Kidney epithelial cell (primary cell): ENCODE data around the gene TBK1. TPM values are rescaled to one million over a fixed set of nuclear protein-coding genes. Genes with fewer than 3 reads are reported as not detected.
"Not testable (repeated sequence)": the region's sequence is repeated elsewhere in the genome, so short reads cannot be mapped to it uniquely, and the experiment has no call there.

Experiments
- DNase-seq: peaks from one replicate; pipeline ENCODE4 v3.0.0-alpha.2; 2010; ENCODE audit warnings: low read depth
- H3K27me3 ChIP-seq: 2 replicates; pipeline ENCODE4 v1.6.0; 2011; ENCODE audit warnings: low read length; ENCODE audit not compliant: control insufficient read depth, insufficient read depth
- H3K36me3 ChIP-seq: 2 replicates; pipeline ENCODE4 v1.5.1; 2011; ENCODE audit warnings: low read length; ENCODE audit not compliant: control insufficient read depth, insufficient read depth
- H3K4me3 ChIP-seq: 2 replicates; pipeline ENCODE4 v1.5.1; 2011; ENCODE audit warnings: low read depth, mild to moderate bottlenecking, control low read depth, low read length
- total RNA-seq: library from RNA; depleted of rRNA; stranded (reverse); fragments of >200 nt; gene quantifications from 2 replicates; pipeline ENCODE4 v1.2.3, GENCODE V29; 2015
- TF ChIP-seq, protein P1 (sequence below): IDR thresholded peaks from 2 replicates; pipeline ENCODE4 v1.5.1; 2011; ENCODE audit warnings: mild to moderate bottlenecking, moderate library complexity, low read length, control low read depth, inconsistent platforms; ENCODE audit not compliant: insufficient read depth, poor library complexity, severe bottlenecking

TBK1 gene
- total RNA-seq, 1 donor from 2014 or later, result 21.0 TPM

DNA sequence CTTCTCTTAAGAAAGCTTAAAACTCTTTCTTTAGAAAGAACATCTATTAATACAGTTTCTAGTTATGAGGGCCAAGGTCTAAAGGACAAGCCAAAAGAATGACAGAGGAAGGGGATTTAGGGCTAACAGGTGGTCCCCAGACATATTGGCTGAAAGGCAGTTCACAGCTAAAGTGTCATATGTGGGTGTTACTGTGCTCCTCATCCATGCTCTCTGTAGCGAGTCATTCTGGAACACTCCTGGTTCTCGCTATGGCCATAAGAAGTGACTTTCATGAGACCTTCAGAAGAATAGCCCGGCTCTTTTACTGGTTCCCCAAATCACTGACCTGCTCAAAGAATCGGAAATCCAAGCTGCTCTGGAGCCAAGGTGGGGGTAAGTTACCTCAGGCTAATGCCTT is 55.0 kb downstream of the TBK1 start:
- no peak overlapping the region for H3K4me3 ChIP-seq
- no peaks in the 10 kb centered on the region for H3K27me3 ChIP-seq
- no peaks in the 10 kb centered on the region for H3K36me3 ChIP-seq
- TF ChIP-seq, protein P1, sequence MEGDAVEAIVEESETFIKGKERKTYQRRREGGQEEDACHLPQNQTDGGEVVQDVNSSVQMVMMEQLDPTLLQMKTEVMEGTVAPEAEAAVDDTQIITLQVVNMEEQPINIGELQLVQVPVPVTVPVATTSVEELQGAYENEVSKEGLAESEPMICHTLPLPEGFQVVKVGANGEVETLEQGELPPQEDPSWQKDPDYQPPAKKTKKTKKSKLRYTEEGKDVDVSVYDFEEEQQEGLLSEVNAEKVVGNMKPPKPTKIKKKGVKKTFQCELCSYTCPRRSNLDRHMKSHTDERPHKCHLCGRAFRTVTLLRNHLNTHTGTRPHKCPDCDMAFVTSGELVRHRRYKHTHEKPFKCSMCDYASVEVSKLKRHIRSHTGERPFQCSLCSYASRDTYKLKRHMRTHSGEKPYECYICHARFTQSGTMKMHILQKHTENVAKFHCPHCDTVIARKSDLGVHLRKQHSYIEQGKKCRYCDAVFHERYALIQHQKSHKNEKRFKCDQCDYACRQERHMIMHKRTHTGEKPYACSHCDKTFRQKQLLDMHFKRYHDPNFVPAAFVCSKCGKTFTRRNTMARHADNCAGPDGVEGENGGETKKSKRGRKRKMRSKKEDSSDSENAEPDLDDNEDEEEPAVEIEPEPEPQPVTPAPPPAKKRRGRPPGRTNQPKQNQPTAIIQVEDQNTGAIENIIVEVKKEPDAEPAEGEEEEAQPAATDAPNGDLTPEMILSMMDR, result no peak
- no peak for DNase-seq

DNA sequence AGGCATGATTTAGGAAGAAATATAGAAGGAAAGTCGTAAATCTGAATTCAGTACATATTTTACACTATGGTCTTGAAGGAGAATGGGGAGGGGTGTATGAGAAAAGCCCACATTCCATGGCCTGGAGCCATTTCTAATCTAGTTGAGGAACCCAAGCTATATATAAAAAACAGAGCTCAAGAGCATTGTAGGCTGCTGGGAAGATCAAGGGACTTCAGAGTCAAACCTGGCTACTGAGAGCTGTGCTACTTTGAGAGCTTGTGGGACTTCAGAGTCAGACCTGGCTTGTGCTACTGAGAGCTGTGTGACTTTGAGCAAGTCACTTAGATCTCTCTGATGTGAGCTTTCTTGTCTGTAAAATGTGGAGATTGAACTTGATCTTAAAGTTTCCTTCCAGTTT is 58.7 kb downstream of the TBK1 start:
- TF ChIP-seq, protein P1, result no peak
- Histone ChIP-seq H3K4me3 (no peak overlapping the region), H3K27me3 (no peaks in the 10 kb centered on the region), H3K36me3 (no peaks in the 10 kb centered on the region)
- DNase-seq, result no peak

DNA sequence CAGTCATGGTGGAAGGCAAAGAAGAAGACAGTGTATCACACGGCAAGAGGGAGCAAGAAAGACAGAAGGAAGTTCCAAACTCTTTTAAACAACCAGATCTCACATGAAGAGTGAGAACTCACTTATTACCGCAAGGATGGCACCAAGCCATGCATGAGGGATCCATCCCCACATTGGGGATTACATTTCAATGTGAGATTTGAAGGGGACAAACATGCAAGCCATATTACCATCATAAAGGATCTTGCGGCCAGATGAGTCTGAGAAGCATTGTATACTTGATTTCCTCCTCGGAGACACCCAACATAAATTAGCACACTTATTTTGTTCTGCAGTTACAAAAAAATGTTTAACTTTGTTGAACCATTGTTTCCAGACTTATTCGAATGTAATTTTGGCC is 66.5 kb downstream of the TBK1 start:
- TF ChIP-seq, protein P1, result no peak
- no peak for DNase-seq
- Histone ChIP-seq H3K4me3 (no peak overlapping the region), H3K36me3 (no peaks in the 10 kb centered on the region), H3K27me3 (no peaks in the 10 kb centered on the region)

DNA sequence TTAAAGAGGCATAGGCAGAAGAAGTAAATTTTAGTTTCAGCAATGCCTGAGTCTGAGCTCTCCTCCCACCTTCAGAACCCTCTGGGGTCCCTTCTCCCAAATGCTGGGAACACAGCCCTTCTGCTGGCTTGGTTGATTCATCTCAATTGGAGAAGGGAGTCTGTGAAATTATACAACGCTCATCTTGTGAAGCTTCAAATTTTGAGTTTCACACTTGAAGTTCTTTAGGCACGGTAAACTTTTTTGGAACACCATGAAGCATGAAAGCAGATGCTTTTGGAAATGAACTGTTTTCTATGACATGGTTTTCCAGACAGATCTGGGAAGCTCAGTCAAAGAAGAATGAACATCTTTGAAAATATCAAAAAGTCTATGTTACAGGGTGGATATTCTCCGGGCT is 69.9 kb downstream of the TBK1 start:
- no peak for DNase-seq
- H3K27me3 ChIP-seq, result no peaks in the 10 kb centered on the region
- H3K4me3 ChIP-seq, result no peak overlapping the region
- H3K36me3 ChIP-seq, result no peaks in the 10 kb centered on the region
- TF ChIP-seq, protein P1, result no peak

DNA sequence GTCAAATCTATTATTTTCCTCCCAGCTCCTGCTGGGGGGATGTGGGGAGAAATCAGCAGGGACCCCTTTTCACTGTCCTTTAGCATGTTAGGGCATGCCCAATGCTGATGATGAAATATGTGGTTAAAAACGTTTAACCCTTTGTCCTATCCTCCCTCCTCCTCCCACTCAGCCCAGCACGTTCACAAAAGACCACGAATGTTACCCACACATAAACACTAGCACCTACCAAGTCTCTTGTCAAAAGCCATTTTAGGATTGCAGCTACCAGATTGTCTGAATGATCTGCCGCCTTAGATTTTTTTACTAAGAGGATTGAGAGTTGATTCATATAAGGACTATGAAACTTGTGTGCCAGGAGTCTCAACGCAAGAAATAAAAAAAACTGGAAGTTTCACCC is 70.4 kb downstream of the TBK1 start:
- no peak overlapping the region for H3K4me3 ChIP-seq
- DNase-seq, result no peak
- TF ChIP-seq, protein P1, result no peak

DNA sequence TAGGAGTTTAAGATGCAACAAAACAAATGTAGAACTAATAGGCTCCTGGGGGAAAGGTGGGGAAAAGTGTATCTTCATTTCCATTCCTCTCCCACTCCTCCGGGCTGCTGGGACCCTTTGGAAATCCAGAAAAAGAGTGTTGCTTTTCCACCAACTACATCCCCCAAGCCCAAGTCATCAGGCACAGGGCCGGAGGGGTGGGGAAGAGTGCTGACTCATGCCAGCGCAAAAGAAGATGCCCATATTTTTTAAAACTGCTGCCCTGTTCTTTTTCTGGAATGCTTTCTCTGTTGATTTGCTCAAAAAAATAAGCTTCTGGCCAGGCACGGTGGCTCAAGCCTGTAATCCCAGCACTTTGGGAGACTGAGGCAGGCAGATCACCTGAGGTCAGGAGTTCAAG is 70.9 kb downstream of the TBK1 start:
- TF ChIP-seq, protein P1, result no peak
- Histone ChIP-seq H3K4me3 (no peak overlapping the region), H3K36me3 (no peaks in the 10 kb centered on the region), H3K27me3 (no peaks in the 10 kb centered on the region)
- DNase-seq, result no peak

More for the DNA sequence above, 70.4 kb downstream of the TBK1 start:
- Histone ChIP-seq H3K36me3 (no peaks in the 10 kb centered on the region), H3K27me3 (no peaks in the 10 kb centered on the region)

DNA sequence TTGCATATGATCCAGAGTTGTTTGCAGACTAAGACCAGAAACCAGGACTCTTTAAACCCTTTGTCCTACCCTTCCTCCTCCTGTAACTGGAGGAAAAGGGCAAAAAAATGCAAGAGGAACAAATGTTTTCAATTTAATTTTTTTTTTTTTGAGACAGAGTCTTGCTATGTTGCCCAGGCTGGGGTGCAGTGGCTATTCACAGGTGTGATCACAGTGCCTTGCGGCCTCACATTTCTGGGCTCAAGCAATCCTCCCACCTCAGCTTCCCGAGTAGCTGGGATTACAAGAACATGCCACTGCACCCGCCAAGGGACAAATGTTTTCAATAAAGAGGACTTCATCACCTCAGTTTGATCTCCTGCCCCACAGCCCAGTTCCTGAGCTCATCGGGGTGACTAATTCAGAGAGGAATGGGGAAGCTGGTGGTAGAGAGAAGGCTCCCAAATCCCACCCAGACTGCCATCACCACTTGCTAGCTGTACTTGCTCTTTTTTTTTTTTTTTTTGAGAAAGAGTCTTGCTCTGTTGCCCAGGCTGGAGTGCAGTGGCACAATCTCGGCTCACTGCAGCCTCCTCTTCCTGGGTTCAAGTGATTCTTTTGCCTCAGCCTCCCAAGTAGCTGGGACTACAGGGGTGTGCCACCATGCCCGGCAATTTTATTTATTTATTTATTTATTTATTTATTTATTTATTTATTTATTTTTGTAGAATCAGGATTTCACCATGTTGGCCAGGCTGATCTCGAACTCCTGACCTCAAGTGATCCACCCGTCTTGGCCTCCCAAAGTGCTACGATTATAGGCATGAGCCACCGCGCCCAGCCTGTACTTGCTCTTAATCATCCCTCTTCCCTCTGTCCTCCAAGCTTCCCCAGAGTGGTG is 71.9 kb downstream of the TBK1 start:
- not testable (repeated sequence) for DNase-seq, H3K27me3 ChIP-seq, H3K36me3 ChIP-seq, H3K4me3 ChIP-seq
